H9 (cell line): Measurements from ENCODE around the gene CCDC158. TPM values are rescaled to one million over a fixed set of nuclear protein-coding genes. Genes with fewer than 3 reads are reported as not detected.

ENCODE experiments used
- DNase-seq: peaks from one replicate; pipeline ENCODE4 v3.0.0-alpha.2; 2017
- H2AFZ ChIP-seq: one replicate; pipeline ENCODE4 v1.6.1; 2013; ENCODE audit warnings: mild to moderate bottlenecking, low read length, control low read depth, moderate library complexity
- H2AK5ac ChIP-seq: 2 replicates; pipeline ENCODE4 v1.6.1; 2013; ENCODE audit warnings: low read length, control low read depth, mixed read lengths; ENCODE audit not compliant: insufficient read length
- H2BK120ac ChIP-seq: one replicate; pipeline ENCODE4 v1.6.1; 2013; ENCODE audit warnings: low read depth, mild to moderate bottlenecking, low read length, control low read depth, inconsistent platforms; ENCODE audit not compliant: poor library complexity, severe bottlenecking
- H2BK12ac ChIP-seq: 2 replicates; pipeline ENCODE4 v1.6.1; 2013; ENCODE audit warnings: low read length, control low read depth, mixed read lengths, low read depth; ENCODE audit not compliant: insufficient read length
- H2BK15ac ChIP-seq: 2 replicates; pipeline ENCODE4 v1.6.1; 2013; ENCODE audit warnings: low read depth, low read length, control low read depth
- H2BK20ac ChIP-seq: one replicate; pipeline ENCODE4 v1.6.1; 2013; ENCODE audit warnings: low read depth, mild to moderate bottlenecking, low read length, control low read depth, inconsistent platforms; ENCODE audit not compliant: poor library complexity, severe bottlenecking
- H2BK5ac ChIP-seq: 2 replicates; pipeline ENCODE4 v1.6.1; 2013; ENCODE audit warnings: low read length, control low read depth, mixed read lengths; ENCODE audit not compliant: insufficient read length
- H3K14ac ChIP-seq: 2 replicates; pipeline ENCODE4 v1.6.1; 2013; ENCODE audit warnings: low read length, control low read depth; ENCODE audit not compliant: insufficient read depth
- H3K18ac ChIP-seq: 2 replicates; pipeline ENCODE4 v1.6.1; 2013; ENCODE audit warnings: low read depth, mild to moderate bottlenecking, mixed read lengths, low read length, control low read depth; ENCODE audit not compliant: insufficient read length
- H3K23ac ChIP-seq: 2 replicates; pipeline ENCODE4 v1.6.1; 2013; ENCODE audit warnings: low read length, control low read depth, mixed read lengths, low read depth; ENCODE audit not compliant: insufficient read length
- H3K23me2 ChIP-seq: 2 replicates; pipeline ENCODE4 v1.6.1; 2013; ENCODE audit warnings: low read depth, mild to moderate bottlenecking, mixed read lengths, low read length, control low read depth; ENCODE audit not compliant: insufficient read length, poor library complexity, severe bottlenecking
- H3K27ac ChIP-seq: 2 replicates; pipeline ENCODE4 v1.5.1; 2013; ENCODE audit warnings: low read length, control low read depth, mixed read lengths, low read depth; ENCODE audit not compliant: insufficient read length
- H3K27me3 ChIP-seq: 2 replicates; pipeline ENCODE4 v1.6.1; 2013; ENCODE audit warnings: low read length, control low read depth, inconsistent platforms; ENCODE audit not compliant: insufficient read depth
- H3K4ac ChIP-seq: 2 replicates; pipeline ENCODE4 v1.6.1; 2013; ENCODE audit warnings: low read depth, mild to moderate bottlenecking, control low read depth, inconsistent platforms, low read length, moderate library complexity
- H3K4me1 ChIP-seq: 2 replicates; pipeline ENCODE4 v1.6.1; 2013; ENCODE audit warnings: low read length, control low read depth, inconsistent platforms; ENCODE audit not compliant: insufficient read depth
- H3K4me2 ChIP-seq: 2 replicates; pipeline ENCODE4 v1.6.1; 2013; ENCODE audit warnings: low read length, control low read depth, mixed read lengths; ENCODE audit not compliant: insufficient read length, insufficient read depth
- H3K56ac ChIP-seq: 2 replicates; pipeline ENCODE4 v1.6.1; 2013; ENCODE audit warnings: low read depth, mild to moderate bottlenecking, mixed read lengths, low read length, control low read depth; ENCODE audit not compliant: insufficient read length
- H3K79me1 ChIP-seq: 2 replicates; pipeline ENCODE4 v1.6.1; 2013; ENCODE audit warnings: low read depth, mild to moderate bottlenecking, moderate library complexity, low read length, control low read depth, inconsistent platforms; ENCODE audit not compliant: insufficient read depth, poor library complexity, severe bottlenecking
- H3K79me2 ChIP-seq: 2 replicates; pipeline ENCODE4 v1.6.1; 2013; ENCODE audit warnings: low read length, control low read depth, inconsistent platforms; ENCODE audit not compliant: insufficient read depth
- H3K9ac ChIP-seq: 2 replicates; pipeline ENCODE4 v1.6.1; 2013; ENCODE audit warnings: low read length, control low read depth, mixed read lengths; ENCODE audit not compliant: insufficient read length; ENCODE audit errors: extremely low read depth
- H3K9me3 ChIP-seq: one replicate; pipeline ENCODE4 v1.6.1; 2013; ENCODE audit warnings: low read depth, low read length, inconsistent platforms; ENCODE audit not compliant: control insufficient read depth
- H3T11ph ChIP-seq: one replicate; pipeline ENCODE4 v1.6.1; 2013; ENCODE audit warnings: mild to moderate bottlenecking, low read length, control low read depth, inconsistent platforms
- H4K20me1 ChIP-seq: one replicate; pipeline ENCODE4 v1.6.1; 2013; ENCODE audit not compliant: control insufficient read depth, insufficient read length, insufficient read depth
- H4K5ac ChIP-seq: 2 replicates; pipeline ENCODE4 v1.6.1; 2013; ENCODE audit warnings: low read depth, mild to moderate bottlenecking, mixed read lengths, low read length, control low read depth; ENCODE audit not compliant: insufficient read length
- H4K8ac ChIP-seq: replicated peaks from 2 replicates; pipeline ENCODE4 v1.6.1; 2013; ENCODE audit warnings: low read length, control low read depth, mixed read lengths, low read depth; ENCODE audit not compliant: insufficient read length
- H4K91ac ChIP-seq: 2 replicates; pipeline ENCODE4 v1.6.1; 2013; ENCODE audit warnings: low read depth, mild to moderate bottlenecking, moderate library complexity, mixed read lengths, low read length, control low read depth; ENCODE audit not compliant: insufficient read length
- H3K27ac Mint-ChIP-seq, 3 experiments: 2 replicates in 2 of 3; 3 replicates in 1 of 3; pipeline ENCODE4 v1.8.0; 2020 to 2021; ENCODE audit warnings: mixed read lengths in 3 of 3, mild to moderate bottlenecking in 1 of 3, moderate library complexity in 1 of 3
- H3K27me3 Mint-ChIP-seq: 2 replicates; pipeline ENCODE4 v1.8.0; 2021; ENCODE audit warnings: low read depth, mild to moderate bottlenecking, moderate library complexity, mixed read lengths
- H3K36me3 Mint-ChIP-seq, 3 experiments: 2 replicates in 2 of 3; 3 replicates in 1 of 3; pipeline ENCODE4 v1.8.0; 2020 to 2021; ENCODE audit warnings: low read depth in 3 of 3, mixed read lengths in 3 of 3; ENCODE audit not compliant: insufficient read depth in 1 of 3
- H3K4me1 Mint-ChIP-seq, 2 experiments: 2 replicates each; pipeline ENCODE4 v1.8.0; 2020; ENCODE audit warnings: mixed read lengths in 2 of 2
- H3K4me3 Mint-ChIP-seq, 2 experiments: 2 replicates in 1 of 2; 3 replicates in 1 of 2; pipeline ENCODE4 v1.8.0; 2020 to 2021; ENCODE audit warnings: mild to moderate bottlenecking in 2 of 2, mixed read lengths in 2 of 2, moderate library complexity in 1 of 2
- H3K9me3 Mint-ChIP-seq, 2 experiments: 2 replicates in 1 of 2; 3 replicates in 1 of 2; pipeline ENCODE4 v1.8.0; 2020; ENCODE audit warnings: mild to moderate bottlenecking in 2 of 2, mixed read lengths in 2 of 2, moderate library complexity in 1 of 2
- CTCF ChIP-seq: fragments of 200-600 bp; sonication (generic); conservative IDR thresholded peaks from 3 replicates; pipeline ENCODE4 v1.8.0; 2021; ENCODE audit warnings: antibody characterized with exemption, mild to moderate bottlenecking
- WGBS: extraction: QIAGEN DNeasy Blood & Tissue Kit; methylation state at CpG from one replicate; pipeline ENCODE4 v1.1.7; 2013; ENCODE audit warnings: missing lambda C conversion rate, low lambda C conversion rate, mixed read lengths; ENCODE audit not compliant: insufficient read length; ENCODE audit errors: extremely low coverage; 5-methylcytosine and 5-hydroxymethylcytosine counted together
- total RNA-seq: library from RNA; stranded (reverse); gene quantifications from 2 replicates; pipeline ENCODE4 v1.2.1, GENCODE V29; 2021

CCDC158 gene
- total RNA-seq, 1 experiment from 2014 or later, result not detected

- Mint-ChIP-seq H3K36me3 (peaks cover 8 to 21% (median 13%) of the 10 kb centered on the region in 3 experiments), H3K27me3 (no peaks in the 10 kb centered on the region), H3K9me3 (peaks cover 9 to 10% of the 10 kb centered on the region in 2 experiments), H3K27ac (no peak overlapping the region), H3K4me1 (peaks cover 34 to 37% of the 10 kb centered on the region in 2 experiments), H3K4me3 (no peak overlapping the region)
- H3K27ac ChIP-seq, result no peak overlapping the region
- TF ChIP-seq CTCF, result no peak
- no peak overlapping the region for H2AK5ac ChIP-seq
- H3K23ac ChIP-seq, result no peak overlapping the region
- no peak overlapping the region for H3K4ac ChIP-seq
- H2BK15ac ChIP-seq, result no peak overlapping the region
- no peak overlapping the region for H3K14ac ChIP-seq
- no peak overlapping the region for H3K18ac ChIP-seq
- no peak overlapping the region for H4K5ac ChIP-seq
- H2BK5ac ChIP-seq, result no peak overlapping the region
- peaks cover 3% of the 10 kb centered on the region; the same call in 1 of the 2 replicates for H3K4me1 ChIP-seq
- H3T11ph ChIP-seq, result no peak overlapping the region
- no peak overlapping the region for H2BK12ac ChIP-seq
- H2BK120ac ChIP-seq, result no peak overlapping the region
- no peaks in the 10 kb centered on the region for H3K27me3 ChIP-seq
- no peak overlapping the region for H3K4me2 ChIP-seq
- no peak overlapping the region for H3K56ac ChIP-seq
- H3K9me3 ChIP-seq, result no peaks in the 10 kb centered on the region
- no CpG with 5 or more reads among the region's 6 CpGs for WGBS
- no peak overlapping the region for H4K91ac ChIP-seq
- H4K8ac ChIP-seq, result no peak overlapping the region
- no peaks in the 10 kb centered on the region for H3K23me2 ChIP-seq
- H3K79me2 ChIP-seq, result no peaks in the 10 kb centered on the region
- no peaks in the 10 kb centered on the region for H3K79me1 ChIP-seq
- no peak for DNase-seq
- H2BK20ac ChIP-seq, result no peak overlapping the region
- H3K9ac ChIP-seq, result no peak overlapping the region
- no peak overlapping the region for H2AFZ ChIP-seq
- H4K20me1 ChIP-seq, result no peaks in the 10 kb centered on the region
These were observed 35.0 kb downstream of the CCDC158 start for GRCh38 chr4:76385974-76386373.
